SK-N-SH (cell line): ENCODE results near the gene MAP4K3. TPM values are rescaled to one million over a fixed set of nuclear protein-coding genes. Genes with fewer than 3 reads are reported as not detected.

Experiments used
- CTCF ChIA-PET: fragments of 300-600, 350-600 bp; formaldehyde crosslinking; extraction: SDS; loops from one replicate; lab custom pipeline; 2021; lab: Yijun Ruan, JAX
- POLR2A ChIA-PET: fragments of 350-600 bp; sonication (Branson Sonifier 250); formaldehyde crosslinking; extraction: SDS; loops from one replicate; lab custom pipeline; 2020; ENCODE audit warnings: antibody characterized with exemption, inconsistent platforms; lab: Yijun Ruan, JAX
- DNase-seq: peaks from one replicate; pipeline ENCODE4 v3.0.0; 2012
- H2AFZ ChIP-seq: fragments of 200-600 bp; sonication (generic); 2 replicates; pipeline ENCODE4 v1.8.1; 2016; ENCODE audit warnings: antibody characterized with exemption, mild to moderate bottlenecking, low read depth
- H3F3A ChIP-seq: fragments of 200-600 bp; sonication (generic); replicated peaks from 2 replicates; pipeline ENCODE3; 2016; ENCODE audit warnings: antibody characterized with exemption, mild to moderate bottlenecking; ENCODE audit not compliant: insufficient read depth
- H3K27ac ChIP-seq, 2 experiments: fragments of 200-500 bp in 1 of 2; fragments of 200-600 bp in 1 of 2; sonication (Bioruptor generic) in 1 of 2; sonication (generic), shearing (Covaris generic) in 1 of 2; 2 replicates each; pipeline versions ENCODE4 v1.5.1 to v1.6.1; 2014 to 2016; ENCODE audit warnings: low read depth in 2 of 2, inconsistent platforms in 1 of 2, low read length in 1 of 2, mild to moderate bottlenecking in 1 of 2, mixed read lengths in 1 of 2
- H3K27me3 ChIP-seq: fragments of 200-600 bp; sonication (generic), shearing (Covaris generic); 2 replicates; pipeline ENCODE4 v1.6.1; 2016; ENCODE audit warnings: mixed run types; ENCODE audit not compliant: insufficient read depth
- H3K36me3 ChIP-seq, 2 experiments: fragments of 200-500 bp in 1 of 2; fragments of 200-600 bp in 1 of 2; sonication (Bioruptor generic) in 1 of 2; sonication (generic) in 1 of 2; replicated peaks in 1 of 2; 2 replicates each; pipeline versions ENCODE3 to v1.5.1; 2014 to 2016; ENCODE audit warnings: low read length in 1 of 2, mild to moderate bottlenecking in 1 of 2; ENCODE audit not compliant: insufficient read depth in 2 of 2, control insufficient read depth in 1 of 2
- H3K4me1 ChIP-seq, 2 experiments: fragments of 200-500 bp in 1 of 2; fragments of 200-600 bp in 1 of 2; sonication (Bioruptor generic) in 1 of 2; sonication (generic), shearing (Covaris generic) in 1 of 2; 2 replicates each; pipeline versions ENCODE4 v1.5.1 to v1.6.1; 2014 to 2016; ENCODE audit warnings: low read depth in 1 of 2, low read length in 1 of 2, mixed run types in 1 of 2; ENCODE audit not compliant: insufficient read depth in 2 of 2, control insufficient read depth in 1 of 2
- H3K4me2 ChIP-seq: fragments of 200-600 bp; sonication (generic), shearing (Covaris generic); 2 replicates; pipeline ENCODE4 v1.6.1; 2017; ENCODE audit warnings: mixed run types
- H3K4me3 ChIP-seq, 2 experiments: fragments of 200-500 bp in 1 of 2; fragments of 200-600 bp in 1 of 2; sonication (Bioruptor generic) in 1 of 2; sonication (generic), shearing (Covaris generic) in 1 of 2; 2 replicates each; pipeline versions ENCODE4 v1.5.1 to v1.8.1; 2014 to 2016; ENCODE audit warnings: low read depth in 2 of 2, inconsistent platforms in 1 of 2, low read length in 1 of 2, mild to moderate bottlenecking in 1 of 2, mixed read lengths in 1 of 2, moderate library complexity in 1 of 2
- H3K79me2 ChIP-seq: fragments of 200-600 bp; sonication (generic); 2 replicates; pipeline ENCODE4 v1.8.1; 2017; ENCODE audit warnings: mild to moderate bottlenecking; ENCODE audit not compliant: insufficient read depth
- H3K9ac ChIP-seq: fragments of 200-600 bp; sonication (generic); 2 replicates; pipeline ENCODE4 v1.6.1; 2017; ENCODE audit warnings: mixed run types
- H3K9me2 ChIP-seq: fragments of 200-600 bp; sonication (generic); 2 replicates; pipeline ENCODE4 v1.6.1; 2017; ENCODE audit warnings: mixed run types
- H3K9me3 ChIP-seq: fragments of 200-600 bp; sonication (generic); 2 replicates; pipeline ENCODE4 v1.6.1; 2017; ENCODE audit warnings: mixed run types, mild to moderate bottlenecking, moderate library complexity
- H4K20me1 ChIP-seq: fragments of 200-600 bp; sonication (generic); 2 replicates; pipeline ENCODE4 v1.6.1; 2017; ENCODE audit warnings: mild to moderate bottlenecking, mixed run types; ENCODE audit not compliant: insufficient read depth
- EP300 ChIP-seq, 2 experiments: IDR thresholded peaks; 2 replicates each; pipeline versions ENCODE4 v1.4.0 to v1.6.1; 2012; ENCODE audit warnings: borderline replicate concordance in 1 of 2, low read depth in 1 of 2, low read length in 1 of 2
- FOSL2 ChIP-seq: IDR thresholded peaks from 2 replicates; pipeline ENCODE4 v1.4.0; 2012; ENCODE audit warnings: low read depth, mild to moderate bottlenecking, moderate library complexity, borderline replicate concordance
- FOXJ3 ChIP-seq: sonication (generic); formaldehyde crosslinking; IDR thresholded peaks from 2 replicates; pipeline ENCODE4 v1.5.1; 2020; ENCODE audit warnings: mild to moderate bottlenecking, missing genetic modification reagents
- FOXM1 ChIP-seq: IDR thresholded peaks from 2 replicates; pipeline ENCODE4 v1.4.0; 2012; ENCODE audit warnings: low read depth, mild to moderate bottlenecking
- JUND ChIP-seq: IDR thresholded peaks from 2 replicates; pipeline ENCODE4 v1.4.0; 2012
- MEF2A ChIP-seq: IDR thresholded peaks from 2 replicates; pipeline ENCODE4 v1.4.0; 2012; ENCODE audit warnings: low read depth, borderline replicate concordance
- POLR2AphosphoS5 ChIP-seq: IDR thresholded peaks from 2 replicates; pipeline ENCODE4 v1.6.1; 2012; ENCODE audit warnings: low read depth, low read length
- RAD21 ChIP-seq: IDR thresholded peaks from 2 replicates; pipeline ENCODE4 v1.6.1; 2012; ENCODE audit warnings: mild to moderate bottlenecking, low read length
- REST ChIP-seq: IDR thresholded peaks from 2 replicates; pipeline ENCODE4 v1.6.1; 2012; ENCODE audit warnings: mild to moderate bottlenecking, low read depth, low read length, moderate library complexity
- TCF12 ChIP-seq: IDR thresholded peaks from 2 replicates; pipeline ENCODE4 v1.4.0; 2012
- TEAD4 ChIP-seq: IDR thresholded peaks from 2 replicates; pipeline ENCODE4 v1.4.0; 2012; ENCODE audit warnings: mild to moderate bottlenecking, borderline replicate concordance; ENCODE audit not compliant: insufficient read depth
- YY1 ChIP-seq: IDR thresholded peaks from 2 replicates; pipeline ENCODE4 v1.4.0; 2012; ENCODE audit warnings: low read depth, mild to moderate bottlenecking
- WGBS: methylation state at CpG from one replicate; pipeline ENCODE4 v1.1.6; 2017; ENCODE audit warnings: low lambda C conversion rate; 5-methylcytosine and 5-hydroxymethylcytosine counted together
- polyA plus RNA-seq, 3 experiments: library from polyadenylated mRNA; depleted of rRNA; stranded (reverse); fragments of >200 nt; gene quantifications; 2 replicates each; pipeline ENCODE4 v1.2.3, GENCODE V29; 2012
- TF ChIP-seq, protein P1 (sequence below): fragments of 150-350 bp; IDR thresholded peaks from 2 replicates; pipeline ENCODE4 v1.6.1; 2017; ENCODE audit warnings: antibody characterized with exemption, low read length, low read depth, borderline replicate concordance
- TF ChIP-seq, protein P2 (sequence below): fragments of 200-600 bp; sonication (generic); IDR thresholded peaks from 2 replicates; pipeline ENCODE4 v1.6.1; 2017; ENCODE audit warnings: antibody characterized with exemption, mild to moderate bottlenecking, moderate library complexity
- TF ChIP-seq, protein P3 (sequence below): IDR thresholded peaks from 2 replicates; pipeline ENCODE4; 2012
- TF ChIP-seq, protein P4 (sequence below): IDR thresholded peaks from 2 replicates; pipeline ENCODE4 v1.4.0; 2012; ENCODE audit warnings: low read depth, borderline replicate concordance
- TF ChIP-seq, protein P5 (sequence below): IDR thresholded peaks from 2 replicates; pipeline ENCODE4 v1.4.0; 2012; ENCODE audit warnings: low read depth

The MAP4K3 gene
- polyA plus RNA-seq, 1 of the 3 experiments (the other 2 are of a cell fraction) = 8.8 TPM

DNA sequence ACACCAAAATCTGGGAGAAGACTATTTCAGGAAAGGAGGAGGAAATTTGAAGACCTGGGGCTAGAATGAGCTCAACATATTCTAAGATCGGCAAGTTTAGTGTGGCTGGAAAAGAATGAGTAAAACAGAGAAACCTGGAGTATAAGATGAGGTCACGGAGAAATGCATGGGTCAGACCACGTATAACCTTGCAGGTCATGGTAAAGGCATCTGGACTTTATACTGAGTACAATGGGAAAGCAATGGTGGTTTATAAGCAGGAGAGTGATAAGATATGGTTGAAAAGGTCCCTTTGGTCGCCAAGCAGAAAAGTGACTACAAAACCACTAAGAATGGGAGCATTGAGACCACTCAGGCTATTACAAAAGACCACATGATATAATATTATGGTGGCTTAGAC lies 102.1 kb downstream of the MAP4K3 start:
- H3K27me3 ChIP-seq = no peaks in the 10 kb centered on the region
- no peak for DNase-seq
- TF ChIP-seq, protein P1, sequence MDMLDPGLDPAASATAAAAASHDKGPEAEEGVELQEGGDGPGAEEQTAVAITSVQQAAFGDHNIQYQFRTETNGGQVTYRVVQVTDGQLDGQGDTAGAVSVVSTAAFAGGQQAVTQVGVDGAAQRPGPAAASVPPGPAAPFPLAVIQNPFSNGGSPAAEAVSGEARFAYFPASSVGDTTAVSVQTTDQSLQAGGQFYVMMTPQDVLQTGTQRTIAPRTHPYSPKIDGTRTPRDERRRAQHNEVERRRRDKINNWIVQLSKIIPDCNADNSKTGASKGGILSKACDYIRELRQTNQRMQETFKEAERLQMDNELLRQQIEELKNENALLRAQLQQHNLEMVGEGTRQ = no peak
- TF ChIP-seq, protein P2, sequence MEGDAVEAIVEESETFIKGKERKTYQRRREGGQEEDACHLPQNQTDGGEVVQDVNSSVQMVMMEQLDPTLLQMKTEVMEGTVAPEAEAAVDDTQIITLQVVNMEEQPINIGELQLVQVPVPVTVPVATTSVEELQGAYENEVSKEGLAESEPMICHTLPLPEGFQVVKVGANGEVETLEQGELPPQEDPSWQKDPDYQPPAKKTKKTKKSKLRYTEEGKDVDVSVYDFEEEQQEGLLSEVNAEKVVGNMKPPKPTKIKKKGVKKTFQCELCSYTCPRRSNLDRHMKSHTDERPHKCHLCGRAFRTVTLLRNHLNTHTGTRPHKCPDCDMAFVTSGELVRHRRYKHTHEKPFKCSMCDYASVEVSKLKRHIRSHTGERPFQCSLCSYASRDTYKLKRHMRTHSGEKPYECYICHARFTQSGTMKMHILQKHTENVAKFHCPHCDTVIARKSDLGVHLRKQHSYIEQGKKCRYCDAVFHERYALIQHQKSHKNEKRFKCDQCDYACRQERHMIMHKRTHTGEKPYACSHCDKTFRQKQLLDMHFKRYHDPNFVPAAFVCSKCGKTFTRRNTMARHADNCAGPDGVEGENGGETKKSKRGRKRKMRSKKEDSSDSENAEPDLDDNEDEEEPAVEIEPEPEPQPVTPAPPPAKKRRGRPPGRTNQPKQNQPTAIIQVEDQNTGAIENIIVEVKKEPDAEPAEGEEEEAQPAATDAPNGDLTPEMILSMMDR = no peak
- TF ChIP-seq, protein P3, sequence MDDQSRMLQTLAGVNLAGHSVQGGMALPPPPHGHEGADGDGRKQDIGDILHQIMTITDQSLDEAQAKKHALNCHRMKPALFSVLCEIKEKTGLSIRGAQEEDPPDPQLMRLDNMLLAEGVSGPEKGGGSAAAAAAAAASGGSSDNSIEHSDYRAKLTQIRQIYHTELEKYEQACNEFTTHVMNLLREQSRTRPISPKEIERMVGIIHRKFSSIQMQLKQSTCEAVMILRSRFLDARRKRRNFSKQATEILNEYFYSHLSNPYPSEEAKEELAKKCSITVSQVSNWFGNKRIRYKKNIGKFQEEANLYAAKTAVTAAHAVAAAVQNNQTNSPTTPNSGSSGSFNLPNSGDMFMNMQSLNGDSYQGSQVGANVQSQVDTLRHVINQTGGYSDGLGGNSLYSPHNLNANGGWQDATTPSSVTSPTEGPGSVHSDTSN = no peak
- TF ChIP-seq FOXM1 (no peak), EP300 (IDR thresholded peaks at IDR 0.05; ENCODE audit: borderline replicate concordance in 1 of 2, low read depth in 1 of 2, low read length in 1 of 2) (no peak), MEF2A (no peak), REST (no peak), RAD21 (no peak), FOXJ3 (CRISPR knock-in tag) (no peak), TCF12 (no peak), POLR2AphosphoS5 (no peak), FOSL2 (no peak), JUND (no peak), YY1 (no peak), TEAD4 (no peak)
- TF ChIP-seq, protein P4, sequence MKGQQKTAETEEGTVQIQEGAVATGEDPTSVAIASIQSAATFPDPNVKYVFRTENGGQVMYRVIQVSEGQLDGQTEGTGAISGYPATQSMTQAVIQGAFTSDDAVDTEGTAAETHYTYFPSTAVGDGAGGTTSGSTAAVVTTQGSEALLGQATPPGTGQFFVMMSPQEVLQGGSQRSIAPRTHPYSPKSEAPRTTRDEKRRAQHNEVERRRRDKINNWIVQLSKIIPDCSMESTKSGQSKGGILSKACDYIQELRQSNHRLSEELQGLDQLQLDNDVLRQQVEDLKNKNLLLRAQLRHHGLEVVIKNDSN = no peak
- TF ChIP-seq, protein P5, sequence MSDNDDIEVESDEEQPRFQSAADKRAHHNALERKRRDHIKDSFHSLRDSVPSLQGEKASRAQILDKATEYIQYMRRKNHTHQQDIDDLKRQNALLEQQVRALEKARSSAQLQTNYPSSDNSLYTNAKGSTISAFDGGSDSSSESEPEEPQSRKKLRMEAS = no peak
- ChIA-PET POLR2A (interaction anchor here (0.6 kb wide), 1 partner anchor 281 kb away, joined by 3 read pairs; no protein-coding TSS in a partner anchor), CTCF (interaction anchor here (1.2 kb wide), 1 partner anchor 13 kb away, joined by 3 read pairs; no protein-coding TSS in a partner anchor)
- H3K4me3 ChIP-seq = no peak overlapping the region
- H3K4me1 ChIP-seq = no peaks in the 10 kb centered on the region; a peak in 1 of 4 replicates
- no peak overlapping the region for H2AFZ ChIP-seq
- no peaks in the 10 kb centered on the region for H3K9me3 ChIP-seq
- no peaks in the 10 kb centered on the region for H3K9me2 ChIP-seq
- no peak overlapping the region for H3K27ac ChIP-seq
- peaks cover 10% of the 10 kb centered on the region; the same call in 1 of the 2 replicates for H3K79me2 ChIP-seq
- no peaks in the 10 kb centered on the region for H3F3A ChIP-seq
- H3K4me2 ChIP-seq = no peak overlapping the region
- WGBS = 96% methylated on average over 4 of the region's 4 CpGs
- no peak overlapping the region for H3K9ac ChIP-seq
- no peaks in the 10 kb centered on the region for H4K20me1 ChIP-seq
- H3K36me3 ChIP-seq = peaks cover 29 to 32% of the 10 kb centered on the region in 2 experiments
